ENCODE measurements around the gene FSHR.

FSHR gene

GRCh38 chr2:48961009-48961408 lies 193.3 kb downstream of the FSHR start:
- no peak for DNase-seq (ENCODE audit: low read depth in 2 of 2, low spot score in 1 of 2)

- no peak for DNase-seq (ENCODE audit: low read depth in 2 of 2, low spot score in 1 of 2)
These were observed 199.4 kb downstream of the FSHR start for GRCh38 chr2:48954935-48955334.

- no peak for DNase-seq (ENCODE audit: low read depth in 2 of 2, low spot score in 1 of 2)
These were observed 200.0 kb downstream of the FSHR start for GRCh38 chr2:48954311-48954710.

DNA sequence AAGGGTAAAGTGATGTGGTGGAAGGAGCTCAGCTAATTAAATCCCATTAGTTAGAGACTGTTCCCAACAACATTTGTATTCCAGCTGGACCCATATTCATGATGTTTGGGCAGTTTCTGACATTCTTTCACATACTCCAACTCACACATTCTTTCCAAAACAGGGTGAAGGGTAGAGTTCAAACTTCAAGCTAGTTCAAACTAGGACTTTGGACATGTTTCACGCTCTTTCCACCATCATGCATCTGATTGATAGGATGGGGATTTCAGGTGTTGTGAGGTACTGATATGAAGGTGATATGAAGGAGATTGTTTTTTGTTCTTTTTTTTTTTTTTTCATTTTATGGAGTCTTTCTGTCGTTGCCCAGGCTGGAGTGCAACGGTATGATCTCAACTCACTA lies 201.7 kb downstream of the FSHR start:
- DNase-seq (ENCODE audit: low read depth in 2 of 2, low spot score in 1 of 2), result no peak

DNA sequence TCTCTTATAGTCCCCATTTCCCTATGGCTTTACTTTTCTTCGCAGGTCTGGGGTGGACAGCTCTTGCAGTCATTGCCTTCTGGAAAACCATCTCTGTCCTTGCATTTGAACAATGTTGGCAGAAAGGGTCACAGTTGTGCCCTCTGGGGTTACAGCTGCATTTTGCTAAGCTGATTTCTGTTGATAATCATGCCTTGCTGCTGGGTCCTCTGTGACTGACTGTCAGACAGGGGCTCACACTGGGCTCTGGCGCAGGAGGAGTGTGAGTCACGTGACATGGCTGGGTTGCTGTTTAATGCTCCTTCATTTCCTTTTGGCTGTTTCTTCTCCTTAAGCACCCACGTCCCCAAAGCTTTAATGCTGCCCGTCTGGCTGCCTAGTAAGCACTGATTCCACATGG lies 202.2 kb downstream of the FSHR start:
- DNase-seq (ENCODE audit: low read depth in 2 of 2, low spot score in 1 of 2), result no peak

GRCh38 chr2:48948400-48949125 lies 205.8 kb downstream of the FSHR start:
- no peak for DNase-seq (ENCODE audit: low read depth in 2 of 2, low spot score in 1 of 2)

- no peak for DNase-seq (ENCODE audit: low read depth in 2 of 2, low spot score in 1 of 2)
These were observed 207.8 kb downstream of the FSHR start for GRCh38 chr2:48946449-48947048.

DNA sequence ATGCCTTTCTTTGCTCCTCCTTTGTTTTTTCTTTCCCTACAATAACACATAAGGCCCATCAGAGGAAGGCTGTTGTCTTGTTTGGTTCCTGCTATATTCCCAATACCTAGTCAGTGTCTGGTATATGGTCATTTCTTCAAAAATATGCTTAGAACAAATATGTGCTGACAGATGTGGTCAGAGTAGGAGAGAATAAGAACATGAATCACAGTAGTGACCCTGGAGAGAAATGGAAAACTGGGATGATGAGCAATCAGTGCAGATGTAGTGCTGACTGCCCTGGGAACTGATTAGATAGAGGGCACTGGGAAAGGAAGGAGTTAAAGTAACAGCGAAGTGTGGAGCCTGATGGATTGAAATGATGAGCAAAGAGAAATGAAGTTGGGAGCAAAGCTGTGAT lies 209.4 kb downstream of the FSHR start:
- no peak for DNase-seq (ENCODE audit: low read depth in 2 of 2, low spot score in 1 of 2)

DNA sequence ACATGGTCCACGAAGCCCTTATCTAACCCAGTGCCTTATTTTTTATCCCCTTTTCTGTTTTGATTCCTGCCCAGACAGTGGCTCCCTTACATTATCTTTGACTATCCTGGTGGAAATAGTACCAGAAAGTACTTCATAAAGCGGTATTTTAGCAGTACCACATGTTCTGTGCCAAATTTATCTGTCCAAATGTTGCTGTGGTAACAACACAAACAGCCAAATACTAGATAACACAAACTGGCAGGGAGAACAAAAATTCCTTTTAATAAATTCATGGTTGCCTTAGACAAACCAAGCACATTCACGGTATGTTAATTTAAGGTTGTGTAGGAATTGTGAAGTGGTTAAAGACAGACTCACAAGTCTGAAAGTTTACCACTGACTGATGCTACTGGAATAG lies 210.9 kb downstream of the FSHR start:
- DNase-seq (ENCODE audit: low read depth in 2 of 2, low spot score in 1 of 2), result no peak

- no peak for DNase-seq (ENCODE audit: low read depth in 2 of 2, low spot score in 1 of 2)
These were observed 212.4 kb downstream of the FSHR start for GRCh38 chr2:48941908-48942307.

DNA sequence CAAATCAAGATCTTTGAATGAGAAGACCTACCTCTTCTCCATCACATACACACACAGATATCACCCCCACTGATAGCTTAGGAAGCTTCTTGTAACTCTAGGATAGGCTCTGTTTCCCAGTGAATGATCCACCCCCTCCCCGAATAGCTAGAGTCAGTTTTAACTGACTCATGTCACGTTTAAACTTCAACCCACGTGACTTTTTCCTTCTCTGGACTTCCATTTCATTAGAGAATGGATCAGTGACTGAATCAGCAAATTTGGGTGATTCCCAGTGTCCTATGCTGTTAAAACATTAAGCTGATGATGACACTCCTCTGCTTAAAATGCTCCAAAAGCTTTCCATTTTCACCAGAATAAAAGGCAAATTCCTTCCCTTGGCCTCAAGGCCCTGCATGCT lies 212.9 kb downstream of the FSHR start:
- no peak for DNase-seq (ENCODE audit: low read depth in 2 of 2, low spot score in 1 of 2)

DNA sequence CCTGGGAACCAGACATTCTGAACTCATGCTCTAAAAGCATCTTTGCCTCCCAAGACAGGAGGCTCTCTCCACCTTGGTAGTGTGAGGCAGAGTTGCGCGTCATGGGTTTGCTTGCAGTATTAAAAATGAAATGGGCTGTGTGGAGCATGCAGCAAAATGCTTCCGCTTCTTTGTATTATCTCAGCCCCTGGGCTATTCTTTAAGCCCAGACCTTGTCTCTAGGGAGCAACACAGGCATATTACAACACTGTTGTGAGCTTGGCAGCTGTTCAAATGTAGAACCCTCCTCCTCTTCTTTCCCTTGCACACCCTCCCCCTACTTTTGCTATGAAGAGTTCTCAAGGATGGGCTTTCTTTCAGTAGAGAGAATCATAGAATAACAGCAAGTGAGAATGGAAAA lies 213.7 kb downstream of the FSHR start:
- no peak for DNase-seq (ENCODE audit: low read depth in 2 of 2, low spot score in 1 of 2)

DNA sequence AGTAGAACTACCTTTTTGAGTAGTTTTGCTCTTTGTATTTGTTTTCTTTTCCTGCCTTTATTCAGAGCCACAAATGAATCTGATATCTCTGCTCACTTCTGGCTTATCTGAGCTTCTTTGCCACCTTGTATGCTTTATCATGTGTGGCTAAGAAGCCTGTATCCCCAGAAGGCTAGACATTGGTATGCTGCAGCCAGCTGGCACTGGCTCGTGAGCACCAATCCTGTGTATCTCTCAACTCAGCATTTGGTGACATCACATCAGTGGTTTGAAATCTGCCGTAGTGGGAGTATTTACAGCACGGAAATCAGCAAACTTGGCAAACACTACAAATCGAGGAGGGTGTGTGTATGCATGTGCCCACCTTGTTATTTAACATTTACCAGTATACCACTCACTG lies 215.1 kb downstream of the FSHR start:
- no peak for DNase-seq (ENCODE audit: low read depth in 2 of 2, low spot score in 1 of 2)

DNA sequence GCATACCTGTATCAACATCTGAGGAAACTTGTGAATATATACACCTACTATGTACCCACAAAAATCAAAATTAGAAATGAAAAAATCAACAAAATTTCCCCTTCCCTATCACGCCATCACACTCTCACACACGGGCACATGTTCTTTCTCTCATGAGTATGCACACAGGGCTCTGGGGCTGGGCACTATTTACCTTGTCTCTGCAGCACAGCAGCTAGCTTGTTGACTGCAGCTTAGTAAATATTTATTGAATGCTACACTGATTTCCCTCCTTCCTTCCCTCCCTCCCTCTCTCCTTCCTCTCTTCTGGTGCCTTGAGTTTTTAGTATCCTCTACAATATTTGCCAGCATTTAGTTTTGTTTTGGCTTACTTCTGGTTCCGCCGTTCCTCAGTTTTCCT lies 216.1 kb downstream of the FSHR start:
- DNase-seq (ENCODE audit: low read depth in 2 of 2, low spot score in 1 of 2), result no peak

- no peak for DNase-seq (ENCODE audit: low read depth in 2 of 2, low spot score in 1 of 2)
These were observed 219.5 kb downstream of the FSHR start for GRCh38 chr2:48934807-48935206.

DNA sequence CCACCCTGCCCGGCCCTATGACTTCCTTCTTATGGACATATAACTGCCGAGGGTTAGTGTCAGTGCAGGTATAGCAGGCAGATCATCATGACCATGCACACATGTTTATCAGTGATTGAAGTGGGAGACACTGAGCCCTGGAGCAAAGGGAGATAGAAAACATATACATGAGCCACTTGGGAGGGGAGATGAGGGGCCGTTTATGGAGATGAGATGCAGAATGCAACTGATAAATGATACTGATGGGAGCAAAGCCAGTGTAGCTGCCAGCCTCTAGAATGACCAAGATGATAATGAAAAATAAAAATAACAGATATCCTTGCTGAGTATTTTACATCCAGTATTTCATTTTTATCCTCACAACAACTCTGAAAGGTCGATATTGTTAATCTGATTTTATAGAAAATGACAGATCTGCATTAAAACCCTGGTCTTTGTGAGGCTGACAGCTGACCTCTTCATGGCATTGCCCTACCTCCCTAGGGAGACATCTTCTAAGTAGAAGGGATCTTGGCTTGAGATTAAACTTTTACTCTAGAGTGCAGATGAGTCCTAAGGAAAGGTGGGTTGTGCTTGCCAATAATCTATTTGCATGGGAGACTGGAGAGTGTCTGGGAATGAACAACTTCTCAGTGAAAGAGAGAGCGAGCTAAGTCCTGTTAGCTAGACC lies 220.4 kb downstream of the FSHR start:
- no peak for DNase-seq (ENCODE audit: low read depth in 2 of 2, low spot score in 1 of 2)

GRCh38 chr2:48932667-48933066 lies 221.6 kb downstream of the FSHR start:
- DNase-seq (ENCODE audit: low read depth in 2 of 2, low spot score in 1 of 2), result no peak

GRCh38 chr2:48929571-48930301 lies 224.6 kb downstream of the FSHR start:
- no peak for DNase-seq (ENCODE audit: low read depth in 2 of 2, low spot score in 1 of 2)

DNA sequence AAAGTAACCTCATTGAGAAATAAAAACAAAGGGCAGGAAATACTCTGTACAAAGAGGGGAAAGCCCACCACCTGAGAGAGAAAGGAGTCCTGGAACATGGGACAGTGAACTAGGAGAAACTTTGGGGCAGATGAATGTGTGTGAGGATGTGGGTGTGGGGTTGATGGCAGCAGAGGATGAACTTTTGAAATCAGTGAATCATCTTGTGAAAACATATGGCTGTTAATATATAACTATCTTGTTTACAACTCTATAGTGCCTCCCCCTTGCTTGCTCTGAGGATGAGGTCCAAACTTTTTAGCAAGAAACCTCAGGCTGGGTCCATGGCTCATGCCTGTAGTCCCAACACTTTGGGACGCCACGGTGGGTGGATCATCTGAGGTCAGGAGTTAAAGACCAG lies 227.0 kb downstream of the FSHR start:
- DNase-seq (ENCODE audit: low read depth in 2 of 2, low spot score in 1 of 2), result no peak

- no peak for DNase-seq (ENCODE audit: low read depth in 2 of 2, low spot score in 1 of 2)
These were observed 238.4 kb downstream of the FSHR start for GRCh38 chr2:48915884-48916283.

DNA sequence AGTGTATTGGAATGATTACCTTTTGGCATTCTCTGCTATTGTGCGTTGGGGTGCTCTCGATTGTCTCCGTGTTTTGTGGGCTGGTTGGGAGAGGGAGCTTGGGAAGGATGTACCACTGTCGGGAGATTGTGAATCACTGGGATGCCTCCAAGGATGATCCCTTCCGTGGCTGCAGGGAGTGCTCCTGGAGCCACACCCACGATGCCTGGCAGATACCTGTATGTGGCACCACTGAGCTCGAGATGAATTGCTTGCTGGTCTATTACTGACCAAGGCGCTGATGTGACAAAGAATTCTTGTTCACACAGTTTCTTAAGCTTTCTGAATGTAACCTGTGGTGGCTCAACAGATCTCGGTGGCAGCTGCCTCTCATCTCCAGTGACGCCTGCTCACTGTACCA lies 239.1 kb downstream of the FSHR start:
- no peak for DNase-seq (ENCODE audit: low read depth in 2 of 2, low spot score in 1 of 2)

All from stimulated activated CD8-positive, alpha-beta memory T cell treated with anti-CD3 and anti-CD28 coated beads, Interleukin-4, amount 100 ng/mL, for 4 hours (primary cell).